Prostate gland (tissue), 2 donors: Measurements from ENCODE around the gene AIP.

Source experiments
- CTCF ChIP-seq, 4 experiments: fragments of 200-600 bp in 2 of 4; fragments of 450-650 bp in 2 of 4; sonication (generic) in 2 of 4; IDR thresholded peaks; 1 replicate in 3 of 4; 2 replicates in 1 of 4; pipeline ENCODE4 v1.5.1; 2016 to 2019; ENCODE audit warnings: antibody characterized with exemption in 4 of 4, mild to moderate bottlenecking in 2 of 4, moderate library complexity in 2 of 4
- POLR2A ChIP-seq: fragments of 450-650 bp; IDR thresholded peaks from one replicate; pipeline ENCODE4 v1.6.1; 2016; ENCODE audit warnings: antibody characterized with exemption, mild to moderate bottlenecking

GRCh38 chr11:67441098-67441563 is 41.7 kb upstream of the AIP start:
- no peak for TF ChIP-seq POLR2A
- no peak for TF ChIP-seq CTCF (IDR thresholded peaks at IDR 0.05)
